Measurements from ENCODE around the gene POLRMT. TPM values are rescaled to one million over a fixed set of nuclear protein-coding genes. Genes with fewer than 3 reads are reported as not detected.

The POLRMT gene
- polyA plus RNA-seq (2013): 36.2 TPM

DNA sequence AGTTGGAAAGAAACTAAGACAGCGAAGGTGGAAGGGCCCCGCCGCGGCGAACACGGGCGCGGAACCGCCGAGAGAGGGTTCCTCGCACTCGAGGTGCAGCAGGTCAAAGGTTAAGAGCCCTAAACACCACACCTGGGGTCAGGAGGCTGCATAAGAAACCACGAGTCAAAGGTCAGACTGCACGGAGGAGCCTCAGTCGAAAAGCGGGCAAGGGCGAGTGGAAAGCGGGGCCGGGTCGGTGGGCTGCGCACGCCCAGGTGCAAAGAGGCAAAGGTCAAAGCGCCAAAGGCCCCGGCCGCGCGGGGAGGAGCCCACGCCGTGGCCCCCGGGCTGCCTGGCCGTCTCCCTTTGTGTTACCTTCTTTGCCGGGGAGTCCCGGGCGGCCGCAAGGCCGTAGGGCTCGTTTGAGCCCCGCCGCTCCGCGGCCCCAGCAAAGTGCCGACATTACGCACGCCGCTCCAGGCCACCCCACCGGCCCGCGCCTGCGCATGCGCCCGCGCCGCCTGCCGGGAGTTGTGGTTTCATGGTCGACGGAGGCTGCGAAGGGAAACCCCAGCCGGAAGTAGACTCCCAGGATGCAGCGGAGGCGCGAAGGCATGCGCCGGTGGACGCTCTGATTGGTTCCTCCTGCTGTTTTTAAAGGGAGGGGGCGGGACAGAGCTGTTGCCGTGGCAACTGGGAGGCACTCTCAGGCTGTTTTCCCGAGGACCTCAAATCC, at the start of gene POLRMT:
TSS of gene POLRMT (minus strand) at position 470 of the 718 bp plus-strand sequence. CDS start at position 445, 25 bp downstream.
- H3K36me3 ChIP-seq (ENCODE audit: control insufficient read depth in 4 of 4, insufficient read depth in 4 of 4, low read length in 3 of 4): peaks cover under 1 to 16% (median 10%) of the 10 kb centered on the region in 4 experiments
- DNase-seq: peak; percentile 98 to 99 (median 98)
- CTCF ChIA-PET: interaction anchor here (1.2 kb wide), 1 partner anchor 231 kb away, joined by 3 read pairs; no protein-coding TSS in a partner anchor
- H3K4me1 ChIP-seq (ENCODE audit: control extremely low read depth in 1 of 4, control insufficient read depth in 4 of 4, insufficient read depth in 4 of 4, low read length in 3 of 4): peaks cover 0 to 22% (median 21%) of the 10 kb centered on the region in 4 experiments
- peak within 1 kb of the TSS; percentile 71 to 92 (median 84) for H3K4me3 ChIP-seq (ENCODE audit: control insufficient read depth in 1 of 7, extremely low read depth in 1 of 7, insufficient read depth in 4 of 7, low read depth in 2 of 7, low read length in 6 of 7)
- H3K27ac ChIP-seq (ENCODE audit: insufficient read depth in 1 of 2, low read depth in 1 of 2, low read length in 2 of 2, poor library complexity in 1 of 2, severe bottlenecking in 2 of 2): peak within 1 kb of the TSS; percentile 46 to 79
- H3K9me3 ChIP-seq (ENCODE audit: control extremely low read depth in 1 of 5, control insufficient read depth in 4 of 5, insufficient read depth in 2 of 5, low read depth in 1 of 5, low read length in 4 of 5): no peaks in the 10 kb centered on the region
- POLR2A ChIA-PET: no interaction called here
- under 1% methylated on average over 66 of the region's 67 CpGs for whole genome bisulfite sequencing (ENCODE audit: insufficient coverage)
- H3K27me3 ChIP-seq (replicated peaks in 2 of 5; ENCODE audit: control insufficient read depth in 4 of 5, insufficient read depth in 5 of 5, low read length in 4 of 5): peaks cover 0 to 10% (median 2%) of the 10 kb centered on the region in 5 experiments

DNA sequence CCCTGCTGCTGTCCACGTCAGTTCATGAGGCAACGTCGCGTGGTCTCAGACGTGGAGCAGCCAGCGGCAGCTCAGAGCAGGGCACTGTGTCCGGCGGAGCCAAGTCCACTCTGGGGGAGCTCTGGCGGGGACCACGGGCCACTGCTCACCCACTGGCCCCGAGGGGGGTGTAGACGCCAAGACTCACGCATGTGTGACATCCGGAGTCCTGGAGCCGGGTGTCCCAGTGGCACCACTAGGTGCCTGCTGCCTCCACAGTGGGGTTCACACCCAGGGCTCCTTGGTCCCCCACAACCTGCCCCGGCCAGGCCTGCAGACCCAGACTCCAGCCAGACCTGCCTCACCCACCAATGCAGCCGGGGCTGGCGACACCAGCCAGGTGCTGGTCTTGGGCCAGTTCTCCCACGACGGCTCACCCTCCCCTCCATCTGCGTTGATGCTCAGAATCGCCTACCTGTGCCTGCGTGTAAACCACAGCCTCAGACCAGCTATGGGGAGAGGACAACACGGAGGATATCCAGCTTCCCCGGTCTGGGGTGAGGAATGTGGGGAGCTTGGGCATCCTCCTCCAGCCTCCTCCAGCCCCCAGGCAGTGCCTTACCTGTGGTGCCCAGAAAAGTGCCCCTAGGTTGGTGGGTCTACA, 49.5 kb upstream of the POLRMT start:
- ChIA-PET POLR2A (interaction anchor here (0.8 to 2.0 kb wide), 2 partner anchors 11 to 21 kb away, joined by 3 to 6 read pairs; no protein-coding TSS in a partner anchor), CTCF (no interaction called here)
- Histone ChIP-seq H3K36me3 (ENCODE audit: control insufficient read depth in 4 of 4, insufficient read depth in 4 of 4, low read length in 3 of 4) (peaks cover 0 to 28% (median 20%) of the 10 kb centered on the region in 4 experiments), H3K27ac (ENCODE audit: insufficient read depth in 1 of 2, low read depth in 1 of 2, low read length in 2 of 2, poor library complexity in 1 of 2, severe bottlenecking in 2 of 2) (no peak overlapping the region), H3K27me3 (replicated peaks in 2 of 5; ENCODE audit: control insufficient read depth in 4 of 5, insufficient read depth in 5 of 5, low read length in 4 of 5) (peaks cover 0 to 3% (median 0%) of the 10 kb centered on the region in 5 experiments), H3K9me3 (ENCODE audit: control extremely low read depth in 1 of 5, control insufficient read depth in 4 of 5, insufficient read depth in 2 of 5, low read depth in 1 of 5, low read length in 4 of 5) (no peaks in the 10 kb centered on the region), H3K4me1 (ENCODE audit: control extremely low read depth in 1 of 4, control insufficient read depth in 4 of 4, insufficient read depth in 4 of 4, low read length in 3 of 4) (peaks cover 0 to 21% (median 19%) of the 10 kb centered on the region in 4 experiments), H3K4me3 (ENCODE audit: control insufficient read depth in 1 of 7, extremely low read depth in 1 of 7, insufficient read depth in 4 of 7, low read depth in 2 of 7, low read length in 6 of 7) (no peak overlapping the region)
- DNase-seq: no peak
- WGBS (ENCODE audit: insufficient coverage): 93% methylated on average over 23 of the region's 25 CpGs

GRCh38 chr19:681029-682019, 48.0 kb upstream of the POLRMT start:
- peak overlapping the region; percentile 66 to 88 for H3K27ac ChIP-seq (ENCODE audit: insufficient read depth in 1 of 2, low read depth in 1 of 2, low read length in 2 of 2, poor library complexity in 1 of 2, severe bottlenecking in 2 of 2)
- 7% methylated on average over 41 of the region's 54 CpGs for WGBS (ENCODE audit: insufficient coverage)
- peaks cover 0 to 27% (median 24%) of the 10 kb centered on the region in 4 experiments for H3K4me1 ChIP-seq (ENCODE audit: control extremely low read depth in 1 of 4, control insufficient read depth in 4 of 4, insufficient read depth in 4 of 4, low read length in 3 of 4)
- no peaks in the 10 kb centered on the region for H3K9me3 ChIP-seq (ENCODE audit: control extremely low read depth in 1 of 5, control insufficient read depth in 4 of 5, insufficient read depth in 2 of 5, low read depth in 1 of 5, low read length in 4 of 5)
- ChIA-PET CTCF (interaction anchor here (0.7 to 1.5 kb wide), 5 partner anchors 12 to 27 kb away, joined by 3 to 8 read pairs (median 5); partner anchors contain the start of genes PALM and PRSS57), POLR2A (interaction anchor here (1.4 to 2.6 kb wide), 4 partner anchors 11 to 22 kb away, joined by 8 to 20 read pairs (median 14); partner anchors contain the start of gene PRSS57)
- peaks cover 0 to 16% (median 3%) of the 10 kb centered on the region in 5 experiments for H3K27me3 ChIP-seq (replicated peaks in 2 of 5; ENCODE audit: control insufficient read depth in 4 of 5, insufficient read depth in 5 of 5, low read length in 4 of 5)
- H3K4me3 ChIP-seq (ENCODE audit: control insufficient read depth in 1 of 7, extremely low read depth in 1 of 7, insufficient read depth in 4 of 7, low read depth in 2 of 7, low read length in 6 of 7): peak overlapping the region in 4 of 7 experiments; percentile 21 to 84 (median 68)
- H3K36me3 ChIP-seq (ENCODE audit: control insufficient read depth in 4 of 4, insufficient read depth in 4 of 4, low read length in 3 of 4): peaks cover 0 to 16% (median 10%) of the 10 kb centered on the region in 4 experiments
- DNase-seq: peak; percentile 94 to 99 (median 97)

DNA sequence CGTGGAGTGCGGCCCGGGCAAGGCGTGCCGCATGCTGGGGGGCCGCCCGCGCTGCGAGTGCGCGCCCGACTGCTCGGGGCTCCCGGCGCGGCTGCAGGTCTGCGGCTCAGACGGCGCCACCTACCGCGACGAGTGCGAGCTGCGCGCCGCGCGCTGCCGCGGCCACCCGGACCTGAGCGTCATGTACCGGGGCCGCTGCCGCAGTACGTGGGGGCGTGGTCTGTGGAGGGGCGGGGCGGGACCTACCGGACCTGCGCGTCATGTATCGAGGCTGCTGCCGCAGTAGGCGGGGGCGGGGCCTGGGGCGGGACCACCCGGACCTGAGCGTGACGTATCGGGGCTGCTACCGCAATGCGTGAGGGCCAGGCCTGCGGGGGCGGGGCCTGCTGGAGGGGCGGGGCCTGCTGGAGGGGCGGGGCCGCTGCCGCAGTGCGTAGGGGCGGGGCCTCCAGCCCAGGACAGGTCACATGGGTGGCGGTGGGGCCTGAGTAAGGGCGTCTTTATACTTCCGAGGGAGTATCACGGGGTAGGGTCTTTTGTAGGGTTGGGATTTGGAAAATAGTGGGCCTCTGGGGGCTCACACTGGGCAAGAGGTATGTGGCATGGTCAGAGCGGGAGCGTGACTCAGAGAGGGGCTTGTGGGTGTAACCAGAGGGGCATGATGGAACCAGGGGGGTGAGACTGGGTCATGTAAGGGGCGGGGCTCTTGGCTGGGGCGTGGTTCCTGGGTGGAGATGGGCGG, 47.1 kb upstream of the POLRMT start:
- ChIA-PET CTCF (interaction anchor here (0.7 to 2.0 kb wide), 8 partner anchors 11 to 103 kb away, joined by 3 to 16 read pairs (median 4); partner anchors contain the start of genes PALM and PRSS57), POLR2A (interaction anchor here (1.0 to 2.6 kb wide), 5 partner anchors 11 to 23 kb away, joined by 4 to 20 read pairs (median 9); partner anchors contain the start of gene PRSS57)
- H3K4me1 ChIP-seq (ENCODE audit: control extremely low read depth in 1 of 4, control insufficient read depth in 4 of 4, insufficient read depth in 4 of 4, low read length in 3 of 4): peaks cover 0 to 33% (median 26%) of the 10 kb centered on the region in 4 experiments
- peak overlapping the region; percentile 30 to 84 (median 70) for H3K4me3 ChIP-seq (ENCODE audit: control insufficient read depth in 1 of 7, extremely low read depth in 1 of 7, insufficient read depth in 4 of 7, low read depth in 2 of 7, low read length in 6 of 7)
- WGBS (ENCODE audit: insufficient coverage): under 1% methylated on average over 51 of the region's 70 CpGs
- H3K36me3 ChIP-seq (ENCODE audit: control insufficient read depth in 4 of 4, insufficient read depth in 4 of 4, low read length in 3 of 4): peaks cover 0 to 7% (median 4%) of the 10 kb centered on the region in 4 experiments
- H3K27me3 ChIP-seq (replicated peaks in 2 of 5; ENCODE audit: control insufficient read depth in 4 of 5, insufficient read depth in 5 of 5, low read length in 4 of 5): peaks cover 0 to 24% (median 7%) of the 10 kb centered on the region in 5 experiments
- H3K9me3 ChIP-seq (ENCODE audit: control extremely low read depth in 1 of 5, control insufficient read depth in 4 of 5, insufficient read depth in 2 of 5, low read depth in 1 of 5, low read length in 4 of 5): no peaks in the 10 kb centered on the region
- peak; percentile 98 to 99 (median 99) for DNase-seq
- peak overlapping the region; percentile 58 to 88 for H3K27ac ChIP-seq (ENCODE audit: insufficient read depth in 1 of 2, low read depth in 1 of 2, low read length in 2 of 2, poor library complexity in 1 of 2, severe bottlenecking in 2 of 2)

- Histone ChIP-seq H3K27ac (ENCODE audit: insufficient read depth in 1 of 2, low read depth in 1 of 2, low read length in 2 of 2, poor library complexity in 1 of 2, severe bottlenecking in 2 of 2) (peak overlapping the region in 1 of 2 experiments; percentile 61), H3K9me3 (ENCODE audit: control extremely low read depth in 1 of 5, control insufficient read depth in 4 of 5, insufficient read depth in 2 of 5, low read depth in 1 of 5, low read length in 4 of 5) (no peaks in the 10 kb centered on the region), H3K27me3 (replicated peaks in 2 of 5; ENCODE audit: control insufficient read depth in 4 of 5, insufficient read depth in 5 of 5, low read length in 4 of 5) (peaks cover 0 to 32% (median 7%) of the 10 kb centered on the region in 5 experiments), H3K4me3 (ENCODE audit: control insufficient read depth in 1 of 7, extremely low read depth in 1 of 7, insufficient read depth in 4 of 7, low read depth in 2 of 7, low read length in 6 of 7) (peak overlapping the region; percentile 46 to 74 (median 69)), H3K4me1 (ENCODE audit: control extremely low read depth in 1 of 4, control insufficient read depth in 4 of 4, insufficient read depth in 4 of 4, low read length in 3 of 4) (peaks cover 0 to 34% (median 27%) of the 10 kb centered on the region in 4 experiments), H3K36me3 (ENCODE audit: control insufficient read depth in 4 of 4, insufficient read depth in 4 of 4, low read length in 3 of 4) (peaks cover 0 to 2% (median 0%) of the 10 kb centered on the region in 4 experiments)
- DNase-seq: peak in 2 of 3 donors; percentile 41 to 46
- ChIA-PET POLR2A (interaction anchor here (0.8 to 2.6 kb wide), 6 partner anchors 10 to 25 kb away, joined by 3 to 20 read pairs (median 6); partner anchors contain the start of gene PRSS57), CTCF (interaction anchor here (0.9 to 2.0 kb wide), 8 partner anchors 10 to 102 kb away, joined by 3 to 16 read pairs (median 3); partner anchors contain the start of genes PALM and PRSS57)
- WGBS (ENCODE audit: insufficient coverage): 6% methylated on average over 43 of the region's 69 CpGs
Measured at GRCh38 chr19:679418-680286, 46.3 kb upstream of the POLRMT start.
